ENCODE results near the gene PRODH2.

Gene PRODH2

DNA sequence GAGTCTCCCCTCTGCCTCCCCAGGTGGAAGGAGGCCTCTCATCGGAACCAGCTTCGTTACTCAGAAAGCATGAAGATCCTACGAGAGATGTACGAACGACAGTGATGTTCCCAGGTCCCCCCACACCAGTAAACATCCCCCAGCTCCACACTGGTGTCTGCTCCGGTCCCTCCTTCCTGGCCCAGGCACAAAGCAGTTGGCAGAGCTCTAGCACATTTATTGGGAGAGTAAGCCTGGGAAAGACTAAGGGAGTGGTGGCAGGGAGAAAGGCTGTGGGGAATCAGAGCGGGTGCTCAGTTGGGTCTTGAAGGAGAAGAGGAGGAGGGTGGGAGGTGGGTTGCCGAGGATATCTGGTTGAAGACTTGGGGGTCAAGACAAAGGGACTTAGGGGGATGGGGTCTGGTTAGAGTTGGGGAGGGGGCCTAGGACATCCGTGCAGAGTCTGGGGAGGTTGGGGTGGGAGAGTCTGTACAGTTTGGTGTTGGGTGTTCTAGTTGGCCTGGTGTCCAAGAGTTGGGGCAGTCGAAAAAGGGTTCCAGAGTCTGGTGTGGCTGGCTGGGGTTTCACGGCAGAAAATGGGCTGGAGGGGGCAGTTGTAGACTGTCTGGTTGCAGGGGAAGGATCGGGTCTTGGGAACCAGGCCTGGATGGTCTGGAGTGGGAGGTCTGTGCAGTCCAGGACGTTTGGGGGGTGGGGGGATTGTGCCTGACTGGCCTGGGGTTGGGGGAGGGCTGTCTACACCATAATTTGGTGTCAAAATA, 58.1 kb downstream of the PRODH2 start:
- in situ Hi-C loops (cut with MboI; ENCODE audit: low sequenced_read_pairs, unreplicated experiment): no loop called here
- no peak for DNase-seq (ENCODE audit: low spot score)
- TF ChIP-seq, protein P1, sequence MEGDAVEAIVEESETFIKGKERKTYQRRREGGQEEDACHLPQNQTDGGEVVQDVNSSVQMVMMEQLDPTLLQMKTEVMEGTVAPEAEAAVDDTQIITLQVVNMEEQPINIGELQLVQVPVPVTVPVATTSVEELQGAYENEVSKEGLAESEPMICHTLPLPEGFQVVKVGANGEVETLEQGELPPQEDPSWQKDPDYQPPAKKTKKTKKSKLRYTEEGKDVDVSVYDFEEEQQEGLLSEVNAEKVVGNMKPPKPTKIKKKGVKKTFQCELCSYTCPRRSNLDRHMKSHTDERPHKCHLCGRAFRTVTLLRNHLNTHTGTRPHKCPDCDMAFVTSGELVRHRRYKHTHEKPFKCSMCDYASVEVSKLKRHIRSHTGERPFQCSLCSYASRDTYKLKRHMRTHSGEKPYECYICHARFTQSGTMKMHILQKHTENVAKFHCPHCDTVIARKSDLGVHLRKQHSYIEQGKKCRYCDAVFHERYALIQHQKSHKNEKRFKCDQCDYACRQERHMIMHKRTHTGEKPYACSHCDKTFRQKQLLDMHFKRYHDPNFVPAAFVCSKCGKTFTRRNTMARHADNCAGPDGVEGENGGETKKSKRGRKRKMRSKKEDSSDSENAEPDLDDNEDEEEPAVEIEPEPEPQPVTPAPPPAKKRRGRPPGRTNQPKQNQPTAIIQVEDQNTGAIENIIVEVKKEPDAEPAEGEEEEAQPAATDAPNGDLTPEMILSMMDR (IDR thresholded peaks at IDR 0.05; ENCODE audit: borderline replicate concordance, control extremely low read depth, extremely low read depth, insufficient read depth, missing control alignments): no peak

DNA sequence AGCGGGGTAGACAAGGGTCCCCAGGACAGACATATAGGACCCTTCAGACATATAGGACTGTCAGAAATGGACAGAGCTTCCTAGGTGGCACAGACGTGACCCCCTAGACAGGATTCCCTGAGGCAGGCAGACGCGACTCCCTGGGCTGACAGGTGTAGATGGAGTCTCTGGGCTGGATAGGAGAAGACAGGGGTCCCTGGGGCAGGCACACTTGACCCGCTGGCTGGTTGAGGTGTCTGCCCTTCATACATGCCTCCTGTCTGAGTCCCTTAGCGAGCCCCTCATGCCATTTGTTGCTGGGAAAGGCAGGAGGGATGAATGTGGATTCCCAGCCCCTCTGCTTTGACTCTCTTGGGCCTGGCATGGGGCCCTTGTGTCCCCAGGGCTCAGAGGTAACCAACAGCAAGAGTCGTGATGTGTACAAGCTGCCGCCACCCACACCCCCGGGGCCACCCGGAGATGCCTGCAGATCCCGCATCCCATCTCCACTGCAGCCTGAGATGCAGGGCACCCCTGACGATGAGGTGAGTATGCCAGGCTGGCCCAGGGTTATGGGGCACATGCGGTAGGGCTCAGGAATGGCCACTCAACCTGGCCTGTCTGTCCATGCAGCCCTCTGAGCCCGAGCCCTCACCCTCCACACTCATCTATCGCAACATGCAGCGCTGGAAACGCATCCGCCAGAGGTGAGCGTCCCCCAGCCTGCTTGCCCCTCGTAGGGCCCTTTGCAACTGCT, 58.8 kb downstream of the PRODH2 start:
- DNase-seq (ENCODE audit: low spot score): no peak
- in situ Hi-C loops (cut with MboI; ENCODE audit: low sequenced_read_pairs, unreplicated experiment): no loop called here
- TF ChIP-seq, protein P1 (IDR thresholded peaks at IDR 0.05; ENCODE audit: borderline replicate concordance, control extremely low read depth, extremely low read depth, insufficient read depth, missing control alignments): no peak

DNA sequence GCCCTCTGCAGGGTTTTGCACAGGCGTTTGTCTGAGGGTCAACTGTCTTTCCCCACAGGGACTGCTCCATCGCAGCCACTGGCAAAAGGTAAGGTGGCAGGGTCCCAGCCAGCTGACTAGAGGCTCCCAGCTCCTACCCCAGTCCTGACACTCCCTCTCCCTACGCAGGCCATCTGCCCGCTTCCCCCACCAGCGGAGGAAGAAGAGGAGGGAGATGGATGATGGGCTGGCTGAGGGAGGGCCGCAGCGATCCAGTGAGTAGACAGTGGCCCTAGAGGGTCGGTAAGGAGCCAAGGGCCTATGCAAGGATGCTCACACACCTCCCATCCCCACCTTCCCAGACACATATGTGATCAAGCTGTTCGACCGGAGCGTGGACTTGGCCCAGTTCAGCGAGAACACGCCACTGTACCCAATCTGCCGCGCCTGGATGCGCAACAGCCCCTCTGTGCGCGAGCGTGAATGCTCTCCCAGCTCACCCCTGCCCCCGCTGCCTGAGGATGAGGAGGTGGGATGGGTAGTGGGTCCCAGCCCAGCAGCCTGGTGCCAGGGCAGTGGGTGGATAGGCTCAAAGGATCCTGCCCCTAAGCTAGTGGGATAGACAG, 59.8 kb downstream of the PRODH2 start:
- TF ChIP-seq, protein P1 (IDR thresholded peaks at IDR 0.05; ENCODE audit: borderline replicate concordance, control extremely low read depth, extremely low read depth, insufficient read depth, missing control alignments): no peak
- no peak for DNase-seq (ENCODE audit: low spot score)
- in situ Hi-C loops (cut with MboI; ENCODE audit: low sequenced_read_pairs, unreplicated experiment): no loop called here

DNA sequence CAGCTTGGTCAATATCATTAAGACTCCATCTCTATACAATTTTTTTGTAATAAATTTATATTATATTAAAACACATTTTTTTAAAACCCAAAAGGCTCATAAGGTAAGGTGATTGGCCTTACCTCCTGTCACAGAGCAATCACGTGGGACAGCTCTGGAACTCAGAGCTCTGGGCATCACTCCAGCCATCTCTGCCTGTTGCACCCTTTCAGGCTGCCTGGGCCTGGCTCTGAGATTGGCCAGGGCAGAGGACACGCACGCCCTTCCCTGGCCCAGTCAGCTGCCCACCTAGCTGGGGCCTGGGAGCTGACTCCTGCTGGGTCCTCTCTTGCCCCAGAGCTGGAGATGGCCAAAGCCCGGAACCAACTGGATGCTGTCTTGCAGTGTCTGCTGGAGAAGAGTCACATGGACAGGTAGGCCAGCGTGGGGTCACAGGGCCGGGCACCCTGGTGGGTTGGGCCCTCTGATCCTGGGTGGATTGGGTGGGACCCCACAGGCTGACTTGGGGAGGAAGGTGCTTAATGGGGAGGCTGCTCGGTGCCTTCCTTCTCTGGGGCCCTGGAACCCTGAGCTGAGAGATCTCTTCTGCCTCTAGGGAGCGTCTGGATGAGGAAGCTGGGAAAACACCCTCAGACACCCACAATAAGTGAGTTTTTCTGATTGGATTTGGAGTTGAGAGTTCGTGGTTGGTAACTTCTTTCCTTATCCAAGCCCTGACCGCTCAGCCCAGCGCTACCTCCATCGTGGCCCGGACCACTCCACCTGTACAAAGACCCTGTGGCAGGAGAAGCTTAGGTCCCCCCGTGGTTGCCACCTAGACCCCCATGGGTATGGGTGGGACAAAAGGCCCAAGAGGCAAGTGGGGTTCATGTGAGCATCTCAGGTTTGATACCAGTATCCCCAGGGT, 60.6 kb downstream of the PRODH2 start:
- no peak for DNase-seq (ENCODE audit: low spot score)
- TF ChIP-seq, protein P1 (IDR thresholded peaks at IDR 0.05; ENCODE audit: borderline replicate concordance, control extremely low read depth, extremely low read depth, insufficient read depth, missing control alignments): no peak
- in situ Hi-C loops (cut with MboI; ENCODE audit: low sequenced_read_pairs, unreplicated experiment): no loop called here

DNA sequence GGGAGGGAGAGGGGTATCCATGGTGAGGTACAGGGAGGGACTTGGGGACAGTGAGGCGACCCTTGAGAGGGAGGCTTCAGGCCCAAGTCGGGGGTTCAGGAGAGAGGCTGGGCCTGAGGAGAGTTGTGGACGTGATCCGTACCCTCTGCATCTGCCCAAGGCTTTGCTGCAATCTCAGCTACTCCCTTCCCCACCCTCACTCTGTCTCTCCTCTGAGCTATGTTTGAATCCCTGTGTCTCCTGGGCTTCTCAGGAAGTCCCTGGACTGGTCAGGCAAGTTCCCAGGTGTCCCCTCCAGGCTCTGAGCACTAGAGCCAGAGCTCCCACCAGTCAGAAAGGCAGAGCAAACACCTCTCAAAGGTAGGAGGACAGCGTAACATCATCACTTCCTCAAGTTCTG, 62.5 kb downstream of the PRODH2 start:
- DNase-seq (ENCODE audit: low spot score): no peak
- TF ChIP-seq, protein P1 (IDR thresholded peaks at IDR 0.05; ENCODE audit: borderline replicate concordance, control extremely low read depth, extremely low read depth, insufficient read depth, missing control alignments): no peak
- in situ Hi-C loops (cut with MboI; ENCODE audit: low sequenced_read_pairs, unreplicated experiment): no loop called here
